GM23248 (cell line): Measurements from ENCODE around the gene HOXA10.

Experiments
- EZH2 ChIP-seq: fragments of 200-600 bp; sonication (generic); IDR thresholded peaks from 2 replicates; pipeline ENCODE4 v1.6.1; 2018; ENCODE audit warnings: antibody characterized with exemption, mild to moderate bottlenecking; ENCODE audit not compliant: insufficient read depth, poor library complexity, severe bottlenecking
- EZH2phosphoT487 ChIP-seq: fragments of 200-600 bp; sonication (generic); IDR thresholded peaks from 2 replicates; pipeline ENCODE4 v1.6.1; 2018; ENCODE audit warnings: antibody characterized with exemption, moderate library complexity, mild to moderate bottlenecking, low read depth; ENCODE audit not compliant: insufficient read depth

GRCh38 chr7:27172315-27172774 lies 1.8 kb downstream of the HOXA10 start:
- TF ChIP-seq EZH2phosphoT487 (no peak), EZH2 (no peak)
